Hepatocyte (in vitro differentiated cells): ENCODE measurements around the gene FBXW11. TPM values are rescaled to one million over a fixed set of nuclear protein-coding genes. Genes with fewer than 3 reads are reported as not detected.

Experiments
- DNase-seq: peaks from one replicate; pipeline ENCODE4 v3.0.0-alpha.2; 2016; ENCODE audit warnings: low spot score
- H2AFZ ChIP-seq: fragments of 200-600 bp; sonication (generic); 2 replicates; pipeline ENCODE4 v1.6.0; 2016; ENCODE audit warnings: antibody characterized with exemption, mild to moderate bottlenecking
- H3K27ac ChIP-seq: fragments of 200-600 bp; sonication (generic); 2 replicates; pipeline ENCODE4 v1.5.1; 2016; ENCODE audit warnings: mild to moderate bottlenecking
- H3K27me3 ChIP-seq: fragments of 200-600 bp; sonication (generic); 2 replicates; pipeline ENCODE4 v1.6.1; 2016
- H3K36me3 ChIP-seq: fragments of 200-600 bp; sonication (generic); replicated peaks from 2 replicates; pipeline ENCODE4 v1.5.1; 2016; ENCODE audit warnings: low read depth; ENCODE audit not compliant: insufficient read depth
- H3K4me1 ChIP-seq: fragments of 200-600 bp; sonication (generic); 2 replicates; pipeline ENCODE4 v1.5.1; 2016; ENCODE audit warnings: mild to moderate bottlenecking, moderate library complexity; ENCODE audit not compliant: insufficient read depth
- H3K4me2 ChIP-seq: fragments of 200-600 bp; sonication (generic); 2 replicates; pipeline ENCODE4 v1.6.0; 2016
- H3K4me3 ChIP-seq: fragments of 200-600 bp; sonication (generic); 2 replicates; pipeline ENCODE4 v1.5.1; 2016; ENCODE audit warnings: mild to moderate bottlenecking
- H3K79me2 ChIP-seq: fragments of 200-600 bp; sonication (generic); 2 replicates; pipeline ENCODE4 v1.6.0; 2017; ENCODE audit warnings: mild to moderate bottlenecking
- H3K9me2 ChIP-seq: fragments of 200-600 bp; sonication (generic); replicated peaks from 2 replicates; pipeline ENCODE4 v1.6.0; 2017; ENCODE audit warnings: mild to moderate bottlenecking; ENCODE audit not compliant: insufficient read depth
- H3K9me3 ChIP-seq: fragments of 200-600 bp; sonication (generic); 2 replicates; pipeline ENCODE4 v1.5.1; 2016; ENCODE audit warnings: low read depth, mild to moderate bottlenecking
- H4K20me1 ChIP-seq: fragments of 200-600 bp; sonication (generic); 2 replicates; pipeline ENCODE4 v1.6.0; 2016; ENCODE audit warnings: mild to moderate bottlenecking; ENCODE audit not compliant: insufficient read depth, poor library complexity, severe bottlenecking
- CTCF ChIP-seq: fragments of 200-600 bp; sonication (generic); IDR thresholded peaks from 2 replicates; pipeline ENCODE4 v1.5.1; 2016; ENCODE audit warnings: antibody characterized with exemption, mild to moderate bottlenecking; ENCODE audit not compliant: poor library complexity
- EZH2 ChIP-seq: fragments of 200-600 bp; sonication (generic); IDR thresholded peaks from 2 replicates; pipeline ENCODE4 v1.6.1; 2016; ENCODE audit warnings: antibody characterized with exemption, mild to moderate bottlenecking, borderline replicate concordance
- EZH2phosphoT487 ChIP-seq: fragments of 200-600 bp; sonication (generic); IDR thresholded peaks from one replicate; pipeline ENCODE4 v1.6.1; 2018; ENCODE audit warnings: antibody characterized with exemption, mild to moderate bottlenecking, low read depth, moderate library complexity; ENCODE audit not compliant: unreplicated experiment, severe bottlenecking
- WGBS: methylation state at CpG from one replicate; pipeline ENCODE4 v1.1.6; 2016; ENCODE audit warnings: low lambda C conversion rate; ENCODE audit errors: missing lambda C conversion rate; 5-methylcytosine and 5-hydroxymethylcytosine counted together
- polyA plus RNA-seq: library from polyadenylated mRNA; unstranded; fragments of >200 nt; fragmentation: Nextera tagmentation; extraction: Ambion mirVana; gene quantifications from 2 replicates; pipeline ENCODE4 v1.2.1, GENCODE V29; 2016
- total RNA-seq: library from RNA; depleted of rRNA; stranded (reverse); fragments of >200 nt; gene quantifications from 2 replicates; pipeline ENCODE4 v1.2.3, GENCODE V29; 2014

Gene FBXW11
- total and polyA plus RNA-seq, 2 experiments from 2014 or later = 38.0 to 73.4 TPM

GRCh38 chr5:171846323-171846722, 160.1 kb downstream of the FBXW11 start:
- TF ChIP-seq EZH2phosphoT487 = no peak
- no peaks in the 10 kb centered on the region for H3K27me3 ChIP-seq
- no peaks in the 10 kb centered on the region for H3K9me2 ChIP-seq
- no peak for DNase-seq
- H3K9me3 ChIP-seq = no peaks in the 10 kb centered on the region
- WGBS = 83% methylated on average over 10 of the region's 10 CpGs
- no peak overlapping the region for H3K27ac ChIP-seq
- H3K79me2 ChIP-seq = no peaks in the 10 kb centered on the region
- no peaks in the 10 kb centered on the region for H4K20me1 ChIP-seq
- H3K4me2 ChIP-seq = no peak overlapping the region
- no peaks in the 10 kb centered on the region for H3K36me3 ChIP-seq
- no peak overlapping the region for H2AFZ ChIP-seq
- H3K4me1 ChIP-seq = no peaks in the 10 kb centered on the region
- no peak overlapping the region for H3K4me3 ChIP-seq

DNA sequence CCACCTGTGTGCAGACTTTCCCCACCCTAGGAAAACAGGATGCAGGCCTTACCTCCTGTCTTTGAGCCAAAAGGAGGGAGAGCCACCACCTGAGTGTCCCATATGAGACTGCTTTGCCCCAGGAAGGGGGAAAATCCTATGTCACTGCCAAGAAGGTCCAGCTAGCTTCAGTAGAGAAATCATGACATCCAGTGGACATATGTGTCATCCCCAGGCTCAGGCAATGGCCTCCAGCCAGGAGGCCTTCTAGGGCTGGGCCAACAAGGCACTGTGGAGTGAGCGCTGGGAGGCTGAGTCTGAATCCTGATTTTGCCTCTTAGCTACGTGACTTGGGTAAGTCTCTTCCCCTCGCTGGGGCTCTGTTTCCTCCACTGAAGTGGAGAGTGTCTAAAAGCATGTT, 160.6 kb downstream of the FBXW11 start:
- H3K9me2 ChIP-seq = no peaks in the 10 kb centered on the region
- no peaks in the 10 kb centered on the region for H3K9me3 ChIP-seq
- no peaks in the 10 kb centered on the region for H4K20me1 ChIP-seq
- H3K27ac ChIP-seq = no peak overlapping the region
- no peaks in the 10 kb centered on the region for H3K79me2 ChIP-seq
- no peak overlapping the region for H3K4me2 ChIP-seq
- H3K4me1 ChIP-seq = no peaks in the 10 kb centered on the region
- no peak overlapping the region for H3K4me3 ChIP-seq
- H2AFZ ChIP-seq = no peak overlapping the region
- H3K36me3 ChIP-seq = no peaks in the 10 kb centered on the region
- H3K27me3 ChIP-seq = no peaks in the 10 kb centered on the region
- 90% methylated on average over 3 of the region's 3 CpGs for WGBS
- TF ChIP-seq CTCF = peak; percentile 27
- TF ChIP-seq EZH2phosphoT487 = no peak
- peak; percentile 30 for DNase-seq

- no peak for DNase-seq
- Histone ChIP-seq H3K79me2 (no peaks in the 10 kb centered on the region), H3K4me2 (no peak overlapping the region), H3K4me1 (no peaks in the 10 kb centered on the region), H3K36me3 (no peaks in the 10 kb centered on the region), H2AFZ (no peak overlapping the region), H3K27me3 (no peaks in the 10 kb centered on the region), H3K27ac (no peak overlapping the region), H3K9me3 (no peaks in the 10 kb centered on the region), H3K9me2 (no peaks in the 10 kb centered on the region), H3K4me3 (no peak overlapping the region), H4K20me1 (no peaks in the 10 kb centered on the region)
- TF ChIP-seq CTCF (no peak), EZH2phosphoT487 (no peak), EZH2 (no peak)
- WGBS = 86% methylated on average over 11 of the region's 11 CpGs
Observed at GRCh38 chr5:171845040-171845630, 161.3 kb downstream of the FBXW11 start.

- 94% methylated on average over 5 of the region's 5 CpGs for WGBS
- H3K4me3 ChIP-seq = no peak overlapping the region
- H3K36me3 ChIP-seq = no peaks in the 10 kb centered on the region
- H4K20me1 ChIP-seq = no peaks in the 10 kb centered on the region
- H3K4me1 ChIP-seq = no peaks in the 10 kb centered on the region
- no peak for DNase-seq
- H3K9me2 ChIP-seq = no peaks in the 10 kb centered on the region
- H3K4me2 ChIP-seq = no peak overlapping the region
- no peak overlapping the region for H3K27ac ChIP-seq
- H3K9me3 ChIP-seq = no peaks in the 10 kb centered on the region
- no peaks in the 10 kb centered on the region for H3K79me2 ChIP-seq
- TF ChIP-seq EZH2 (no peak), EZH2phosphoT487 (no peak), CTCF (no peak)
- H2AFZ ChIP-seq = no peak overlapping the region
- no peaks in the 10 kb centered on the region for H3K27me3 ChIP-seq
Observed at GRCh38 chr5:171842777-171843328, 163.6 kb downstream of the FBXW11 start.
